HFF-Myc (cell line): ENCODE data around the gene LDLRAD3.

Source experiments
- DNase-seq: peaks from one replicate; pipeline ENCODE4 v3.0.0-alpha.2; 2011; ENCODE audit warnings: low read depth; ENCODE audit errors: extremely low read depth
- H3K4me3 ChIP-seq: replicated peaks from 2 replicates; pipeline ENCODE4 v1.5.1; 2011; ENCODE audit warnings: low read depth, mild to moderate bottlenecking, control low read depth, low read length
- TF ChIP-seq, protein P1 (sequence below): IDR thresholded peaks from 2 replicates; pipeline ENCODE4 v1.5.1; 2012; ENCODE audit warnings: mild to moderate bottlenecking, low read depth, low read length, control low read depth; ENCODE audit errors: missing control alignments

The LDLRAD3 gene

GRCh38 chr11:36257351-36257750, 313.5 kb downstream of the LDLRAD3 start:
- no peak overlapping the region for H3K4me3 ChIP-seq
- TF ChIP-seq, protein P1, sequence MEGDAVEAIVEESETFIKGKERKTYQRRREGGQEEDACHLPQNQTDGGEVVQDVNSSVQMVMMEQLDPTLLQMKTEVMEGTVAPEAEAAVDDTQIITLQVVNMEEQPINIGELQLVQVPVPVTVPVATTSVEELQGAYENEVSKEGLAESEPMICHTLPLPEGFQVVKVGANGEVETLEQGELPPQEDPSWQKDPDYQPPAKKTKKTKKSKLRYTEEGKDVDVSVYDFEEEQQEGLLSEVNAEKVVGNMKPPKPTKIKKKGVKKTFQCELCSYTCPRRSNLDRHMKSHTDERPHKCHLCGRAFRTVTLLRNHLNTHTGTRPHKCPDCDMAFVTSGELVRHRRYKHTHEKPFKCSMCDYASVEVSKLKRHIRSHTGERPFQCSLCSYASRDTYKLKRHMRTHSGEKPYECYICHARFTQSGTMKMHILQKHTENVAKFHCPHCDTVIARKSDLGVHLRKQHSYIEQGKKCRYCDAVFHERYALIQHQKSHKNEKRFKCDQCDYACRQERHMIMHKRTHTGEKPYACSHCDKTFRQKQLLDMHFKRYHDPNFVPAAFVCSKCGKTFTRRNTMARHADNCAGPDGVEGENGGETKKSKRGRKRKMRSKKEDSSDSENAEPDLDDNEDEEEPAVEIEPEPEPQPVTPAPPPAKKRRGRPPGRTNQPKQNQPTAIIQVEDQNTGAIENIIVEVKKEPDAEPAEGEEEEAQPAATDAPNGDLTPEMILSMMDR: no peak
- no peak for DNase-seq

GRCh38 chr11:36258730-36259360, 315.0 kb downstream of the LDLRAD3 start:
- TF ChIP-seq, protein P1: peak; percentile 76
- peak; percentile 33 for DNase-seq
- no peak overlapping the region for H3K4me3 ChIP-seq

DNA sequence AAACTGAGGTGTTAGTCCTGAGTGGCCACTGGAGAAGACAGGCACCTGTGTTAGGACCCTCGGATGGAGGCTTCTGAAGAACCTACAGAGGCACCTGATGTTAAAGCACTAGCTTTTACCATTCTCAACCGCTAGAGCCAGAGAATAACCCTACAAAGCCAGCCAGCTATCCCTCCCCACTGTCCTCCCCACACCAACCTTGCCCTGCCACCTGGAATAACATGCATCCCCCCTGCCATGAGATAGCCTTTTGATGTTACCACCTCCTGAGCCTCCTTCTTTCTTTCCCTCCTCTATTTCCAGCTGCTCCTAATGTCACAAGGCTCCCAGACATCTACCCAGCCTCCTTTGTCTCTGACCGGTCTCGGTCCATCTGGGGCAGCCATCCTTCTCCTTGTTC, 317.2 kb downstream of the LDLRAD3 start:
- TF ChIP-seq, protein P1: no peak
- H3K4me3 ChIP-seq: no peak overlapping the region
- DNase-seq: no peak

DNA sequence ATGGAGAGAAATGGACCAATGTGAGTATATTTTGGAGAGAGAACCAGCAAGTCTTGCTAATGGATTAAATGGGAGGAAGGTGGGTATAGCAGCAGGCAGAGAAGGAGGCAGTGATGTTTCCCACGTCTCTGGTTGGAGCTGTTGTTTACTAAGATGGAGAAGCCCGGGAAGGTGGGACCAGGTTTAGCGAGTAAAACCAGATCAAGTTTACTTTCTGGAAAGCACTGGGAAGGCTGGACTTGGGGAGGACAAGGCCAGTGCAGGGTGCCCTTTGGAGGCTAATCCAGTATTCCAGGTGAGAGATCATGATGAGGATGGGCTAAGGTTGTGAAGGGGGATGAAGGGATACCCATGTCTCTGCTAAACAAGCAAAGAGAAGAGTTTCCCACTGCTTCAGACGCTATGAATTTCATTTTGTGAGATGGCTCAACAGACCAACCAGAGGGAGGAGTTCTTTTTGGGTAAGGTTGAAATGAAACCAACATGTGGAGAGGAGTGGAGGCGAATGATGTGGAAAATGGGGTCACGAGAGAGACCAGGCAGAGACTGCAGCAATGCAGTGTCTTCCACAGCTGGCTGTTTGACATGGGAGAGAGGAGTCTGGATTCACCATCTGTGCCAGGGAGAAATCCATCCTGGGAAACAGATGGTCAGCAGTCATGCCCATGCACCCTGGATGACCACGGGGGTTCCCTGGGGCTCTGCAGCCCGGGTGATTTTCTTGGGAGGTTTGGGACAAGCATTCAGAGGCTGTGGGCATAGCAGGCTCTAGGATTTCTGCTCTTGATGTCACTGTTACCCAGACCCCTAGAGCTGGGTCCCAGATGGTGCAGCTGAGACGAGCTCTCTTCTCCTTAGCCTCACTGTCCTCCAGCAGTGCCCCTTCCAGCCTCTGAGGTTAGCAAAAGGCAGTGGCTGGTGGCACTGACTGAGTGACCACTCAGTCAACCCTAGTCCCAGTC, 320.4 kb downstream of the LDLRAD3 start:
- TF ChIP-seq, protein P1: no peak
- no peak for DNase-seq
- no peak overlapping the region for H3K4me3 ChIP-seq

- TF ChIP-seq, protein P1: no peak
- no peak overlapping the region for H3K4me3 ChIP-seq
- no peak for DNase-seq
These were observed 321.1 kb downstream of the LDLRAD3 start for GRCh38 chr11:36264973-36265344.

DNA sequence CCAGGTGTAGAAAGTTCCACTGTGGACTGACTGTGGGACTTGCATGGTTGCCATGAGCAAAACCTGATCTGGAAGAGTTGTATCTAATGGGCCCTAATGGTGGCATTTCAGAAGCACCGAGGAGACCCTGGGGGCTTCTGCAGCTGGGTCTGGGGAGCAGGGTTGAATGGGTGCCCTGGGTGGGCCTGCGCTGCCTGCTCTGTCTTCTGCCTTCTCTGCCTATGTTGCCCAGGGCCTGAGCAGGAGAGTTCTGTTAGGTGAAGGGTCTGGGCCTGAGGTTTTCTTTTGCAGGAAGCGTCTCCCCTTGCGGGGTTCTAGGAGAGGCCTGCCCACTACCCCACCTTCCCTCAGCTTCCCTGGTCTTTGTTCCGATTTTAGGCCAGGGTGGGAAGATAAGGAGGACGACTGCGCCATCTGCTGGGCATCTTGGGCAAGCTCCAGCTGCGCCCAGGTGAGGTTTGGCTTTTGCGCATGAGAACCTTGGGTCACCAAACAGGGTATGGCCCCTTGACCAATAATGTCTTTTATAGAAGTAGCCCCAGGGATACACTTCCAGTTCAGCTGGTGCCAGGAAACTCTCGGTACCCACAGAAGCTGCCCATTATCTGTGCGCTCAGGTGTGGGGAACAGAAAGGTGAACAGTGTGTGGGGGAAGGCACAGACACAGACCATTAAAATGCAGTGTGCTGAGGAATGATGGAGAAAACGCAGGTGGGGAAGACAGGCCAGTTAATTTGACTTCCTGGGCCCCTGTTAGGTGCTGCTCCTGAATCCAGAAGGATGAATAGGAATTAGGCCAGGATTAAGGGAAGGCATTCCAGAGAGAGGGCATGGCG, 322.1 kb downstream of the LDLRAD3 start:
- no peak for DNase-seq
- TF ChIP-seq, protein P1: peak; percentile 91
- no peak overlapping the region for H3K4me3 ChIP-seq
